Mesendoderm (in vitro differentiated cells): ENCODE data around the gene FA2H.

ENCODE experiments used
- DNase-seq: peaks from one replicate; pipeline ENCODE4 v3.0.0; 2013
- H2AK5ac ChIP-seq: 2 replicates; pipeline ENCODE4 v1.6.1; 2013; ENCODE audit warnings: low read length, inconsistent platforms
- H2BK120ac ChIP-seq: 2 replicates; pipeline ENCODE4 v1.6.1; 2013; ENCODE audit warnings: low read depth, mild to moderate bottlenecking, low read length, moderate library complexity, mixed read lengths
- H2BK15ac ChIP-seq: replicated peaks from 2 replicates; pipeline ENCODE4 v1.6.1; 2013; ENCODE audit warnings: low read depth, mild to moderate bottlenecking, moderate library complexity
- H2BK5ac ChIP-seq: 2 replicates; pipeline ENCODE4 v1.6.1; 2013; ENCODE audit warnings: low read length, inconsistent platforms
- H3K18ac ChIP-seq: 2 replicates; pipeline ENCODE4 v1.6.1; 2013; ENCODE audit warnings: mild to moderate bottlenecking, low read length, mixed read lengths
- H3K23ac ChIP-seq: one replicate; pipeline ENCODE4 v1.6.1; 2013; ENCODE audit warnings: low read length
- H3K27ac ChIP-seq: 2 replicates; pipeline ENCODE4 v1.5.1; 2013; ENCODE audit warnings: low read depth, mild to moderate bottlenecking, inconsistent platforms, low read length, moderate library complexity
- H3K27me3 ChIP-seq: 2 replicates; pipeline ENCODE4 v1.6.1; 2013; ENCODE audit warnings: low read length, control low read depth, mild to moderate bottlenecking, inconsistent platforms; ENCODE audit not compliant: insufficient read depth, poor library complexity
- H3K36me3 ChIP-seq: 2 replicates; pipeline ENCODE4 v1.6.1; 2013; ENCODE audit warnings: low read length, inconsistent platforms; ENCODE audit not compliant: control insufficient read depth, insufficient read depth
- H3K4ac ChIP-seq: one replicate; pipeline ENCODE4 v1.6.1; 2013; ENCODE audit warnings: low read depth, mild to moderate bottlenecking, low read length, moderate library complexity
- H3K4me1 ChIP-seq: 2 replicates; pipeline ENCODE4 v1.6.1; 2013; ENCODE audit warnings: low read depth, low read length, inconsistent platforms; ENCODE audit not compliant: control insufficient read depth
- H3K4me2 ChIP-seq: 2 replicates; pipeline ENCODE4 v1.6.1; 2013; ENCODE audit warnings: low read length
- H3K4me3 ChIP-seq: 2 replicates; pipeline ENCODE4 v1.5.1; 2013; ENCODE audit warnings: mild to moderate bottlenecking, low read length
- H3K56ac ChIP-seq: one replicate; pipeline ENCODE4 v1.6.1; 2013; ENCODE audit warnings: low read length
- H3K79me1 ChIP-seq: 2 replicates; pipeline ENCODE4 v1.6.1; 2013; ENCODE audit warnings: low read length, inconsistent platforms
- H3K79me2 ChIP-seq: 2 replicates; pipeline ENCODE4 v1.6.1; 2013; ENCODE audit warnings: mild to moderate bottlenecking, low read length; ENCODE audit not compliant: control insufficient read depth, insufficient read depth
- H3K9ac ChIP-seq: 2 replicates; pipeline ENCODE4 v1.6.1; 2013; ENCODE audit warnings: low read length, inconsistent platforms
- H4K5ac ChIP-seq: one replicate; pipeline ENCODE4 v1.6.1; 2013; ENCODE audit warnings: low read length
- H4K8ac ChIP-seq: one replicate; pipeline ENCODE4 v1.6.1; 2013; ENCODE audit warnings: low read depth, mild to moderate bottlenecking, control low read depth, low read length, moderate library complexity
- WGBS: extraction: QIAGEN DNeasy Blood & Tissue Kit; methylation state at CpG from one replicate; pipeline ENCODE4 v1.1.7; 2013; ENCODE audit warnings: low lambda C conversion rate, missing lambda C conversion rate; ENCODE audit not compliant: insufficient coverage; ENCODE audit errors: extremely low coverage; 5-methylcytosine and 5-hydroxymethylcytosine counted together

FA2H gene

DNA sequence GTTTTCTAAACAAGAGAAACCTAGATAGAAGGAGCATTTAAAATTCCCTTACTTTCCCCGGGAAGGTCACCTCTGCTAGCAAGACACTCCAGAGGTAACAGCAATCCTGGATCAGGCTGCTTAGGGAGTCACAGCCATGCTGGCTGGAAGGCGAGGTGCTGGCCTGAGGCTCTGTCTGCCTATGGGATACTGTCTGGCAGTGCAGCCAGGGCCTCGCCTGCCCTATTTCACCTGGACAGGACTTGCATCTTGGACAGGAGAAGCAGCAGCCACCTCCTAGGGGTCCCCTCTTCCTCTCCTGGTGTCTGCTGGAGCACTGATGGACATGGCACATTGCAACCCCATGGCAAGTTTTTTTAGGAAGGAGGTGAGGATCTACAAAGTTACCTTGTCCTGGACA is 15.1 kb downstream of the FA2H start:
- no peak overlapping the region for H2BK15ac ChIP-seq
- no peak overlapping the region for H4K5ac ChIP-seq
- no peak overlapping the region for H3K23ac ChIP-seq
- no peak overlapping the region for H3K4ac ChIP-seq
- no peak overlapping the region for H3K4me3 ChIP-seq
- no peak overlapping the region for H3K18ac ChIP-seq
- H3K56ac ChIP-seq: no peak overlapping the region
- no peaks in the 10 kb centered on the region for H3K79me1 ChIP-seq
- no CpG with 5 or more reads among the region's 3 CpGs for WGBS
- H2BK5ac ChIP-seq: no peak overlapping the region
- H3K27me3 ChIP-seq: no peaks in the 10 kb centered on the region
- H3K4me2 ChIP-seq: no peak overlapping the region
- H2BK120ac ChIP-seq: no peak overlapping the region
- no peaks in the 10 kb centered on the region for H3K4me1 ChIP-seq
- no peaks in the 10 kb centered on the region for H3K36me3 ChIP-seq
- H3K9ac ChIP-seq: no peak overlapping the region
- no peak overlapping the region for H3K27ac ChIP-seq
- no peak for DNase-seq
- H3K79me2 ChIP-seq: no peaks in the 10 kb centered on the region
- H4K8ac ChIP-seq: no peak overlapping the region
- no peak overlapping the region for H2AK5ac ChIP-seq

DNA sequence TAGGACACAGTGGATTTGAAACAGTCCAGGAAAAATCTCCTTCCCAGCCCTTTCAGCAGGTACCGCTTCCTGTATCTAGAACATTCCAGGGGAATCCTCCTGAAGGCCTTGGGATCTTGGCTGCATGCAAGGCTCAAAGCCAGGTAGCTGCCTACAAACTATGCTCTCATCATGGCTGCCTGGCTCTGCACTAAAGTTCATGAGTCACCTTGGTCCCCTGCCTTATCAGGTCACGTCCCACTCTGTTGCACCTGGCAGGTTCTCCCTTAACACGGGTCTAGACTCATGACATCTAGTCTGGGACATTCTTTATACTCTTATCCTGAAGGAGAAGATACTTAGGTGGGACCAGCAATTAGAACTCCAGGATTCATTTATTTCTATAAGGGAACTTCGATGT is 15.8 kb downstream of the FA2H start:
- no peak for DNase-seq
- no peak overlapping the region for H3K4ac ChIP-seq
- H2BK15ac ChIP-seq: no peak overlapping the region
- H3K79me1 ChIP-seq: no peaks in the 10 kb centered on the region
- no peak overlapping the region for H3K4me2 ChIP-seq
- H3K18ac ChIP-seq: no peak overlapping the region
- H3K23ac ChIP-seq: no peak overlapping the region
- no peak overlapping the region for H2BK5ac ChIP-seq
- H2AK5ac ChIP-seq: no peak overlapping the region
- H2BK120ac ChIP-seq: no peak overlapping the region
- H3K56ac ChIP-seq: no peak overlapping the region
- H4K5ac ChIP-seq: no peak overlapping the region
- no peak overlapping the region for H3K4me3 ChIP-seq
- no peaks in the 10 kb centered on the region for H3K4me1 ChIP-seq
- H3K27me3 ChIP-seq: no peaks in the 10 kb centered on the region
- no peaks in the 10 kb centered on the region for H3K79me2 ChIP-seq
- WGBS: no CpG with 5 or more reads among the region's 4 CpGs
- H3K9ac ChIP-seq: no peak overlapping the region
- no peak overlapping the region for H4K8ac ChIP-seq
- no peak overlapping the region for H3K27ac ChIP-seq
- H3K36me3 ChIP-seq: no peaks in the 10 kb centered on the region

DNA sequence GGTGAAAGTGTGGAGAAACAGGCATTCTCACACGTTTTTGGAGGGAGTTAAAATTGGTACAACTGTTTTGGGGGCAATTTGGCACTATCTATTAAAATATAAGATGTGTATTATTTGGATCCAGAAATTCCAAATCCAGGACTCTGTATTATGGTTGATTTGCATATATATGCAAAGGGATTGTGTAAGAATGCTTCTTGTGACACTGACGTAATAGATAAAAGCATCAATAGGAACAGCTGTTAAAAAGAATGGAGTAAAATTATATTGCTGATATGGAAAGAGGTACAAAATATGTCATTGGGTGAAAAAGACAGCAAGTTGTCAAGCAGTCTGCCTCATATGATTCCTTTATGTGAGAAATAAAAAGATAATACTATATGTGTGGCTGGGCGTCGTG is 17.3 kb downstream of the FA2H start:
- no peaks in the 10 kb centered on the region for H3K79me2 ChIP-seq
- no peaks in the 10 kb centered on the region for H3K36me3 ChIP-seq
- DNase-seq: no peak
- no peak overlapping the region for H4K8ac ChIP-seq
- H2AK5ac ChIP-seq: no peak overlapping the region
- H3K9ac ChIP-seq: no peak overlapping the region
- no peak overlapping the region for H2BK15ac ChIP-seq
- H3K18ac ChIP-seq: no peak overlapping the region
- H3K79me1 ChIP-seq: no peaks in the 10 kb centered on the region
- H3K4me1 ChIP-seq: no peaks in the 10 kb centered on the region
- H3K23ac ChIP-seq: no peak overlapping the region
- no peak overlapping the region for H3K4me3 ChIP-seq
- WGBS: no CpG with 5 or more reads among the region's 4 CpGs
- no peak overlapping the region for H3K56ac ChIP-seq
- H4K5ac ChIP-seq: no peak overlapping the region
- no peak overlapping the region for H2BK5ac ChIP-seq
- H3K27ac ChIP-seq: no peak overlapping the region
- no peak overlapping the region for H3K4me2 ChIP-seq
- no peak overlapping the region for H2BK120ac ChIP-seq
- H3K4ac ChIP-seq: no peak overlapping the region
- no peaks in the 10 kb centered on the region for H3K27me3 ChIP-seq

DNA sequence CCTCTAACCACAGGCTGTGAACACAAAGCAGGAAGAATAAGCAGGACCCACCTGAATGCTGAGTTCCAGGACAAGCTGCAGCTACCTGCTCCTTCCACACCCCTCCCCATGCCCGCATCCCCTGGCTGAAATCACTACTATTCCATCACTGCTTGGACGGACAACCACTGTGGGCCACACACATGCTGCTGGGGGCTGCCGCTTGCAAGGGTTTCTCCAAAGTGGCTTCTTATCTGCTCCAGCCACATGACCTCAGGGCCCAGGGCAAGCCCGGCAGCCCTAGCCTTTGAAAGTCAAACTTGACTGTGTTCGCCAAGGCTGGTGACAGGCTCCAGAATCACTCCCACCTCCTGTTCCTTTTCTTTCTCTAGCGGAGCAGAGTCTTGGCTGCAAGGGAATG is 18.4 kb downstream of the FA2H start:
- no peak overlapping the region for H3K18ac ChIP-seq
- no CpG with 5 or more reads among the region's 6 CpGs for WGBS

DNA sequence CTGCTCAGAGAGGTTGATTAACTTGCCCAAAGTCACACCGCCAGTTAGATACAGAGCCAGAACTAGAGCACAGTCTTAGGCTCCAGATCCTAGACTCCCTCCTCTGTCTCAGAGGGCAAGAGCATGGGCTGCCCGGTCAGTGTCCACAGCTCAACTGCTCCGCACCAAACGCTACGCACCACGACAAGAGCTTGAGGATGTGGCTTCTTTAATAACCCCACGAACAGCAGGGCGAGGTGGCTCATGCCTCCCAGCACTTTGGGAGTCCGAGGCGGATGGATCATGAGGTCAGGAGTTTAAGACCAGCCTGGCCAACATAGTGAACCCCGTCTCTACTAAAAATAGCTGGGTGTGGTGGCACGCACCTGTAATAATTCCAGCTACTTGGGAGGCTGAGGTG is 21.4 kb downstream of the FA2H start:
- no peak overlapping the region for H3K9ac ChIP-seq
- no peaks in the 10 kb centered on the region for H3K27me3 ChIP-seq
- H3K18ac ChIP-seq: no peak overlapping the region
- no peak overlapping the region for H3K4me3 ChIP-seq
- no peak overlapping the region for H2BK15ac ChIP-seq
- H3K4me1 ChIP-seq: no peaks in the 10 kb centered on the region
- no peak overlapping the region for H4K8ac ChIP-seq
- H3K4me2 ChIP-seq: no peak overlapping the region
- no CpG with 5 or more reads among the region's 12 CpGs for WGBS
- H3K23ac ChIP-seq: no peak overlapping the region
- no peak overlapping the region for H2AK5ac ChIP-seq
- H2BK120ac ChIP-seq: no peak overlapping the region
- H2BK5ac ChIP-seq: no peak overlapping the region
- H3K4ac ChIP-seq: no peak overlapping the region
- H3K56ac ChIP-seq: no peak overlapping the region
- no peak overlapping the region for H4K5ac ChIP-seq
- H3K27ac ChIP-seq: no peak overlapping the region
- H3K36me3 ChIP-seq: no peaks in the 10 kb centered on the region
- no peaks in the 10 kb centered on the region for H3K79me2 ChIP-seq
- DNase-seq: no peak
- no peaks in the 10 kb centered on the region for H3K79me1 ChIP-seq

More for the DNA sequence above, 18.4 kb downstream of the FA2H start:
- H4K8ac ChIP-seq: no peak overlapping the region
- no peak overlapping the region for H3K56ac ChIP-seq
- H2BK120ac ChIP-seq: no peak overlapping the region
- H2BK15ac ChIP-seq: no peak overlapping the region
- H3K79me1 ChIP-seq: no peaks in the 10 kb centered on the region
- no peak overlapping the region for H2AK5ac ChIP-seq
- no peak for DNase-seq
- no peak overlapping the region for H3K4me2 ChIP-seq
- no peak overlapping the region for H3K27ac ChIP-seq
- H3K27me3 ChIP-seq: no peaks in the 10 kb centered on the region
- H4K5ac ChIP-seq: no peak overlapping the region
- H3K23ac ChIP-seq: no peak overlapping the region
- no peaks in the 10 kb centered on the region for H3K36me3 ChIP-seq
- no peak overlapping the region for H2BK5ac ChIP-seq
- no peak overlapping the region for H3K9ac ChIP-seq
- no peak overlapping the region for H3K4me3 ChIP-seq
- no peaks in the 10 kb centered on the region for H3K79me2 ChIP-seq
- no peak overlapping the region for H3K4ac ChIP-seq
- H3K4me1 ChIP-seq: no peaks in the 10 kb centered on the region

DNA sequence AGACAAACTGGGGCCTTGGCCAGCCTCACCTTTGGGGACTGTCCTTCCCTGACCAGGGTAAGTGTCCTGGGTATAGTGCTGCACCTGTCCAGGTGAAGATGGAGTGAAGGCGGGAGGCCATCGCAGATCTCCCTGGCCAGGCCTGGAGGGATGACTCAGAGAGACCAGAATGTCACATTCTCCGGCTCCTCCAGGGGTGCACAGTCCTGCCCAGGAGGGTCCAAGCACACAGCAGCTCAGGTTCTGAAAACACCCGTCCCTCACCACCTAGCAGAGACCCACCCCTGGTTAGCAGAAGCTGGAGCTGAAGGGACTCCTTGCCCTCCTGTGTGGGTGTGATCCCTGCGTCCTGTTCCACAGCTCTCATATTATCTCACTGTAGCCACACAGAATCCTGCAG is 21.9 kb downstream of the FA2H start:
- Histone ChIP-seq H4K5ac (no peak overlapping the region), H3K4me1 (no peaks in the 10 kb centered on the region), H3K79me2 (no peaks in the 10 kb centered on the region), H2BK15ac (no peak overlapping the region), H3K4ac (no peak overlapping the region), H4K8ac (no peak overlapping the region), H3K18ac (no peak overlapping the region), H2BK120ac (no peak overlapping the region), H3K56ac (no peak overlapping the region), H3K9ac (no peak overlapping the region), H3K4me3 (no peak overlapping the region), H2BK5ac (no peak overlapping the region), H3K4me2 (no peak overlapping the region), H2AK5ac (no peak overlapping the region), H3K79me1 (no peaks in the 10 kb centered on the region), H3K36me3 (no peaks in the 10 kb centered on the region), H3K27ac (no peak overlapping the region), H3K27me3 (no peaks in the 10 kb centered on the region), H3K23ac (no peak overlapping the region)
- DNase-seq: no peak
- no CpG with 5 or more reads among the region's 5 CpGs for WGBS
